SK-N-SH (cell line): ENCODE measurements around the gene BRI3. TPM values are rescaled to one million over a fixed set of nuclear protein-coding genes. Genes with fewer than 3 reads are reported as not detected.

Source experiments
- CTCF ChIA-PET: fragments of 300-600, 350-600 bp; formaldehyde crosslinking; extraction: SDS; loops from one replicate; lab custom pipeline; 2021; lab: Yijun Ruan, JAX
- POLR2A ChIA-PET: fragments of 350-600 bp; sonication (Branson Sonifier 250); formaldehyde crosslinking; extraction: SDS; loops from one replicate; lab custom pipeline; 2020; ENCODE audit warnings: antibody characterized with exemption, inconsistent platforms; lab: Yijun Ruan, JAX
- DNase-seq: peaks from one replicate; pipeline ENCODE4 v3.0.0; 2012
- H2AFZ ChIP-seq: fragments of 200-600 bp; sonication (generic); 2 replicates; pipeline ENCODE4 v1.8.1; 2016; ENCODE audit warnings: antibody characterized with exemption, mild to moderate bottlenecking, low read depth
- H3F3A ChIP-seq: fragments of 200-600 bp; sonication (generic); replicated peaks from 2 replicates; pipeline ENCODE3; 2016; ENCODE audit warnings: antibody characterized with exemption, mild to moderate bottlenecking; ENCODE audit not compliant: insufficient read depth
- H3K27ac ChIP-seq, 2 experiments: fragments of 200-500 bp in 1 of 2; fragments of 200-600 bp in 1 of 2; sonication (Bioruptor generic) in 1 of 2; sonication (generic), shearing (Covaris generic) in 1 of 2; 2 replicates each; pipeline versions ENCODE4 v1.5.1 to v1.6.1; 2014 to 2016; ENCODE audit warnings: low read depth in 2 of 2, inconsistent platforms in 1 of 2, low read length in 1 of 2, mild to moderate bottlenecking in 1 of 2, mixed read lengths in 1 of 2
- H3K27me3 ChIP-seq: fragments of 200-600 bp; sonication (generic), shearing (Covaris generic); 2 replicates; pipeline ENCODE4 v1.6.1; 2016; ENCODE audit warnings: mixed run types; ENCODE audit not compliant: insufficient read depth
- H3K36me3 ChIP-seq, 2 experiments: fragments of 200-500 bp in 1 of 2; fragments of 200-600 bp in 1 of 2; sonication (Bioruptor generic) in 1 of 2; sonication (generic) in 1 of 2; replicated peaks in 1 of 2; 2 replicates each; pipeline versions ENCODE3 to v1.5.1; 2014 to 2016; ENCODE audit warnings: low read length in 1 of 2, mild to moderate bottlenecking in 1 of 2; ENCODE audit not compliant: insufficient read depth in 2 of 2, control insufficient read depth in 1 of 2
- H3K4me1 ChIP-seq, 2 experiments: fragments of 200-500 bp in 1 of 2; fragments of 200-600 bp in 1 of 2; sonication (Bioruptor generic) in 1 of 2; sonication (generic), shearing (Covaris generic) in 1 of 2; 2 replicates each; pipeline versions ENCODE4 v1.5.1 to v1.6.1; 2014 to 2016; ENCODE audit warnings: low read depth in 1 of 2, low read length in 1 of 2, mixed run types in 1 of 2; ENCODE audit not compliant: insufficient read depth in 2 of 2, control insufficient read depth in 1 of 2
- H3K4me2 ChIP-seq: fragments of 200-600 bp; sonication (generic), shearing (Covaris generic); 2 replicates; pipeline ENCODE4 v1.6.1; 2017; ENCODE audit warnings: mixed run types
- H3K4me3 ChIP-seq, 2 experiments: fragments of 200-500 bp in 1 of 2; fragments of 200-600 bp in 1 of 2; sonication (Bioruptor generic) in 1 of 2; sonication (generic), shearing (Covaris generic) in 1 of 2; 2 replicates each; pipeline versions ENCODE4 v1.5.1 to v1.8.1; 2014 to 2016; ENCODE audit warnings: low read depth in 2 of 2, inconsistent platforms in 1 of 2, low read length in 1 of 2, mild to moderate bottlenecking in 1 of 2, mixed read lengths in 1 of 2, moderate library complexity in 1 of 2
- H3K79me2 ChIP-seq: fragments of 200-600 bp; sonication (generic); 2 replicates; pipeline ENCODE4 v1.8.1; 2017; ENCODE audit warnings: mild to moderate bottlenecking; ENCODE audit not compliant: insufficient read depth
- H3K9ac ChIP-seq: fragments of 200-600 bp; sonication (generic); 2 replicates; pipeline ENCODE4 v1.6.1; 2017; ENCODE audit warnings: mixed run types
- H3K9me2 ChIP-seq: fragments of 200-600 bp; sonication (generic); 2 replicates; pipeline ENCODE4 v1.6.1; 2017; ENCODE audit warnings: mixed run types
- H3K9me3 ChIP-seq: fragments of 200-600 bp; sonication (generic); 2 replicates; pipeline ENCODE4 v1.6.1; 2017; ENCODE audit warnings: mixed run types, mild to moderate bottlenecking, moderate library complexity
- H4K20me1 ChIP-seq: fragments of 200-600 bp; sonication (generic); 2 replicates; pipeline ENCODE4 v1.6.1; 2017; ENCODE audit warnings: mild to moderate bottlenecking, mixed run types; ENCODE audit not compliant: insufficient read depth
- ELF1 ChIP-seq: IDR thresholded peaks from 2 replicates; pipeline ENCODE4 v1.4.0; 2012
- FOXM1 ChIP-seq: IDR thresholded peaks from 2 replicates; pipeline ENCODE4 v1.4.0; 2012; ENCODE audit warnings: low read depth, mild to moderate bottlenecking
- GABPA ChIP-seq: IDR thresholded peaks from 2 replicates; pipeline ENCODE4 v1.4.0; 2012; ENCODE audit warnings: low read depth, mild to moderate bottlenecking
- GATA2 ChIP-seq: sonication (generic); formaldehyde crosslinking; IDR thresholded peaks from 2 replicates; pipeline ENCODE4 v1.5.0; 2020; ENCODE audit warnings: mild to moderate bottlenecking, missing genetic modification reagents
- NFIC ChIP-seq: IDR thresholded peaks from 2 replicates; pipeline ENCODE4 v1.4.0; 2012; ENCODE audit warnings: borderline replicate concordance
- NRF1 ChIP-seq: IDR thresholded peaks from 2 replicates; pipeline ENCODE4 v1.6.1; 2012; ENCODE audit warnings: low read depth, mild to moderate bottlenecking, low read length
- POLR2AphosphoS5 ChIP-seq: IDR thresholded peaks from 2 replicates; pipeline ENCODE4 v1.6.1; 2012; ENCODE audit warnings: low read depth, low read length
- RAD21 ChIP-seq: IDR thresholded peaks from 2 replicates; pipeline ENCODE4 v1.6.1; 2012; ENCODE audit warnings: mild to moderate bottlenecking, low read length
- RCOR1 ChIP-seq: fragments of 150-350 bp; IDR thresholded peaks from 2 replicates; pipeline ENCODE4 v1.6.1; 2017; ENCODE audit warnings: antibody characterized with exemption, low read length
- RFX5 ChIP-seq: IDR thresholded peaks from 2 replicates; pipeline ENCODE4 v1.6.1; 2012; ENCODE audit warnings: mild to moderate bottlenecking, improper control_type of control experiment, low read length
- TAF1 ChIP-seq: IDR thresholded peaks from 2 replicates; pipeline ENCODE4 v1.6.1; 2012; ENCODE audit warnings: low read depth, mild to moderate bottlenecking, low read length, moderate library complexity, borderline replicate concordance
- TCF12 ChIP-seq: IDR thresholded peaks from 2 replicates; pipeline ENCODE4 v1.4.0; 2012
- TEAD4 ChIP-seq: IDR thresholded peaks from 2 replicates; pipeline ENCODE4 v1.4.0; 2012; ENCODE audit warnings: mild to moderate bottlenecking, borderline replicate concordance; ENCODE audit not compliant: insufficient read depth
- YY1 ChIP-seq: IDR thresholded peaks from 2 replicates; pipeline ENCODE4 v1.4.0; 2012; ENCODE audit warnings: low read depth, mild to moderate bottlenecking
- WGBS: methylation state at CpG from one replicate; pipeline ENCODE4 v1.1.6; 2017; ENCODE audit warnings: low lambda C conversion rate; 5-methylcytosine and 5-hydroxymethylcytosine counted together
- polyA plus RNA-seq, 3 experiments: library from polyadenylated mRNA; depleted of rRNA; stranded (reverse); fragments of >200 nt; gene quantifications; 2 replicates each; pipeline ENCODE4 v1.2.3, GENCODE V29; 2012
- TF ChIP-seq, protein P1 (sequence below): fragments of 200-600 bp; sonication (generic); IDR thresholded peaks from 2 replicates; pipeline ENCODE4 v1.6.1; 2017; ENCODE audit warnings: antibody characterized with exemption, mild to moderate bottlenecking, moderate library complexity
- TF ChIP-seq, protein P2 (sequence below): fragments of 150-350 bp; IDR thresholded peaks from 2 replicates; pipeline ENCODE4 v1.6.1; 2016; ENCODE audit warnings: mild to moderate bottlenecking, low read depth, low read length
- TF ChIP-seq, protein P3 (sequence below): IDR thresholded peaks from 2 replicates; pipeline ENCODE4; 2012
- TF ChIP-seq, protein P4 (sequence below): IDR thresholded peaks from 2 replicates; pipeline ENCODE4 v1.4.0; 2012; ENCODE audit warnings: low read depth

Gene BRI3
- polyA plus RNA-seq, 1 of the 3 experiments (the other 2 are of a cell fraction), result 128 TPM

DNA sequence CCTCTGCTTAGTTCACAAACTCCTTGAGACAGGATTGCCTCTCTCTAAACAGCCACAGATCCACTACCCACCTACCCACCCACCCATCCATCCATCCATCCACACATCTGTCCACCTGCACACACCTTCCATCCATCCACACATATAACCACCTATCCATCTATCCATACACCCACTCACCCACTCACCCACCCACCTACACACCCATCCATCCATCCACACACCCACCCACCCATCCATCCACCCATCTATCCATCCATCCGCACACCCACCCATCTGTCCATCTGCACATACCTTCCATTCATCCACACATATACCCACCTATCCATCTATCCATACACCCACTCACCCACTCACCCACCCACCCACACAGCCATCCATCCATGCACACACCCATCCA, 39.1 kb upstream of the BRI3 start:
- H3K79me2 ChIP-seq, result 0 out of 2 replicates have a peak, but pooled peaks cover 3% of the 10 kb centered on the region
- CTCF ChIA-PET, result interaction anchor here (0.6 to 2.7 kb wide), 7 partner anchors 8 to 220 kb away, joined by 3 to 24 read pairs (median 4); partner anchors contain the start of gene LMTK2
- no peak overlapping the region for H3K4me2 ChIP-seq
- H2AFZ ChIP-seq, result no peak overlapping the region
- H3K9ac ChIP-seq, result no peak overlapping the region
- POLR2A ChIA-PET, result no interaction called here
- H4K20me1 ChIP-seq, result no peaks in the 10 kb centered on the region
- H3K27ac ChIP-seq, result no peak overlapping the region
- no peaks in the 10 kb centered on the region for H3K9me3 ChIP-seq
- TF ChIP-seq, protein P1, sequence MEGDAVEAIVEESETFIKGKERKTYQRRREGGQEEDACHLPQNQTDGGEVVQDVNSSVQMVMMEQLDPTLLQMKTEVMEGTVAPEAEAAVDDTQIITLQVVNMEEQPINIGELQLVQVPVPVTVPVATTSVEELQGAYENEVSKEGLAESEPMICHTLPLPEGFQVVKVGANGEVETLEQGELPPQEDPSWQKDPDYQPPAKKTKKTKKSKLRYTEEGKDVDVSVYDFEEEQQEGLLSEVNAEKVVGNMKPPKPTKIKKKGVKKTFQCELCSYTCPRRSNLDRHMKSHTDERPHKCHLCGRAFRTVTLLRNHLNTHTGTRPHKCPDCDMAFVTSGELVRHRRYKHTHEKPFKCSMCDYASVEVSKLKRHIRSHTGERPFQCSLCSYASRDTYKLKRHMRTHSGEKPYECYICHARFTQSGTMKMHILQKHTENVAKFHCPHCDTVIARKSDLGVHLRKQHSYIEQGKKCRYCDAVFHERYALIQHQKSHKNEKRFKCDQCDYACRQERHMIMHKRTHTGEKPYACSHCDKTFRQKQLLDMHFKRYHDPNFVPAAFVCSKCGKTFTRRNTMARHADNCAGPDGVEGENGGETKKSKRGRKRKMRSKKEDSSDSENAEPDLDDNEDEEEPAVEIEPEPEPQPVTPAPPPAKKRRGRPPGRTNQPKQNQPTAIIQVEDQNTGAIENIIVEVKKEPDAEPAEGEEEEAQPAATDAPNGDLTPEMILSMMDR, result no peak
- no peak for TF ChIP-seq RAD21
- TF ChIP-seq, protein P2, sequence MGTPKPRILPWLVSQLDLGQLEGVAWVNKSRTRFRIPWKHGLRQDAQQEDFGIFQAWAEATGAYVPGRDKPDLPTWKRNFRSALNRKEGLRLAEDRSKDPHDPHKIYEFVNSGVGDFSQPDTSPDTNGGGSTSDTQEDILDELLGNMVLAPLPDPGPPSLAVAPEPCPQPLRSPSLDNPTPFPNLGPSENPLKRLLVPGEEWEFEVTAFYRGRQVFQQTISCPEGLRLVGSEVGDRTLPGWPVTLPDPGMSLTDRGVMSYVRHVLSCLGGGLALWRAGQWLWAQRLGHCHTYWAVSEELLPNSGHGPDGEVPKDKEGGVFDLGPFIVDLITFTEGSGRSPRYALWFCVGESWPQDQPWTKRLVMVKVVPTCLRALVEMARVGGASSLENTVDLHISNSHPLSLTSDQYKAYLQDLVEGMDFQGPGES, result no peak
- no peak for TF ChIP-seq TAF1
- TF ChIP-seq GABPA, result no peak
- TF ChIP-seq YY1, result no peak
- no peak for TF ChIP-seq TCF12
- TF ChIP-seq RFX5, result no peak
- TF ChIP-seq, protein P3, sequence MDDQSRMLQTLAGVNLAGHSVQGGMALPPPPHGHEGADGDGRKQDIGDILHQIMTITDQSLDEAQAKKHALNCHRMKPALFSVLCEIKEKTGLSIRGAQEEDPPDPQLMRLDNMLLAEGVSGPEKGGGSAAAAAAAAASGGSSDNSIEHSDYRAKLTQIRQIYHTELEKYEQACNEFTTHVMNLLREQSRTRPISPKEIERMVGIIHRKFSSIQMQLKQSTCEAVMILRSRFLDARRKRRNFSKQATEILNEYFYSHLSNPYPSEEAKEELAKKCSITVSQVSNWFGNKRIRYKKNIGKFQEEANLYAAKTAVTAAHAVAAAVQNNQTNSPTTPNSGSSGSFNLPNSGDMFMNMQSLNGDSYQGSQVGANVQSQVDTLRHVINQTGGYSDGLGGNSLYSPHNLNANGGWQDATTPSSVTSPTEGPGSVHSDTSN, result no peak
- TF ChIP-seq, protein P4, sequence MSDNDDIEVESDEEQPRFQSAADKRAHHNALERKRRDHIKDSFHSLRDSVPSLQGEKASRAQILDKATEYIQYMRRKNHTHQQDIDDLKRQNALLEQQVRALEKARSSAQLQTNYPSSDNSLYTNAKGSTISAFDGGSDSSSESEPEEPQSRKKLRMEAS, result no peak
- TF ChIP-seq TEAD4, result no peak
- no peak for TF ChIP-seq NFIC
- no peak for TF ChIP-seq ELF1
- TF ChIP-seq NRF1, result no peak
- no peak for TF ChIP-seq POLR2AphosphoS5
- no peak for TF ChIP-seq RCOR1
- no peak for TF ChIP-seq FOXM1
- TF ChIP-seq GATA2 (CRISPR knock-in tag), result no peak
- no peaks in the 10 kb centered on the region for H3K27me3 ChIP-seq
- no peaks in the 10 kb centered on the region for H3F3A ChIP-seq
- DNase-seq, result no peak
- WGBS, result 93% methylated on average over 1 of the region's 1 CpG
- H3K4me1 ChIP-seq, result no peaks in the 10 kb centered on the region
- no peak overlapping the region for H3K4me3 ChIP-seq
- H3K36me3 ChIP-seq, result peaks cover 8 to 10% of the 10 kb centered on the region in 2 experiments
- H3K9me2 ChIP-seq, result no peaks in the 10 kb centered on the region
